GM03348 (cell line): Measurements from ENCODE around the gene BFAR.
"Not testable (repeated sequence)": the region's sequence is repeated elsewhere in the genome, so short reads cannot be mapped to it uniquely, and the experiment has no call there.

Experiments used
- DNase-seq: peaks from one replicate; pipeline ENCODE4 v3.0.0; 2012; ENCODE audit warnings: low spot score

Gene BFAR

DNA sequence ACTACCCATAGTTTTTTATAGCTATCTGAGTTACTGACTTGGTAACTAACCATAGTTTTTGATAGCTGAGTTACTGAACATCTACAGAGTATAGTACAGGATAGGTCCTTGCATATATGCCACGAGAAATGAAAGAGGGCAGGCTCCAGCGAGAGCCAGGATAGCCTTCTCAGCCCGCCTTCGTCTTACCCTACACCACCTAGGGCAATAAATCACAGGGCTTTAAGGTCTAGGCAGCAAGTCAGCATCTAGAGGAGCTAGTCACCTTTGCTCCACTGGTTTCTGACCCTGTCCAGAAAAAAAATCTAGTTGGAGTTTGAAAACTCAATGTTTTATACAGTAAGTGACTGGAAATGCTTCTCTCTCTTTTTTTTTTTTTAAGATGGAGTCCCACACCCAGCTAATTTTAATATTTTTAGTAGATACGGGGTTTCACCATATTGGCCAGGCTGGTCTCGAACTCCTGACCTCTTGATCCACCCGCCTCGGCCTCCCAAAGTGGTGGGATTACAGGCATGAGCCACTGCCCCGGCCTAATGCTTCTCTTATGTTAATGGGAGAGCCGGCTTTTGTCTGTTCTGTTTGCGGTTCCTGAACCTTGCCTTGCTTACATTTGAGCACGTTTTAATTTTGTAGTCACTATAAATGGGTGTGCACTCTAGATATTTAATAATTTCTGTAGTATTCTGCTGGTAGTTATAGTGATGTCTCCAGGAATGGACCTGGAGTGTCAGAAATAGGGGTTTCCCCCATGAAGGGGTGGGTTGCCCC is 2.8 kb downstream of the BFAR start:
- no peak for DNase-seq

DNA sequence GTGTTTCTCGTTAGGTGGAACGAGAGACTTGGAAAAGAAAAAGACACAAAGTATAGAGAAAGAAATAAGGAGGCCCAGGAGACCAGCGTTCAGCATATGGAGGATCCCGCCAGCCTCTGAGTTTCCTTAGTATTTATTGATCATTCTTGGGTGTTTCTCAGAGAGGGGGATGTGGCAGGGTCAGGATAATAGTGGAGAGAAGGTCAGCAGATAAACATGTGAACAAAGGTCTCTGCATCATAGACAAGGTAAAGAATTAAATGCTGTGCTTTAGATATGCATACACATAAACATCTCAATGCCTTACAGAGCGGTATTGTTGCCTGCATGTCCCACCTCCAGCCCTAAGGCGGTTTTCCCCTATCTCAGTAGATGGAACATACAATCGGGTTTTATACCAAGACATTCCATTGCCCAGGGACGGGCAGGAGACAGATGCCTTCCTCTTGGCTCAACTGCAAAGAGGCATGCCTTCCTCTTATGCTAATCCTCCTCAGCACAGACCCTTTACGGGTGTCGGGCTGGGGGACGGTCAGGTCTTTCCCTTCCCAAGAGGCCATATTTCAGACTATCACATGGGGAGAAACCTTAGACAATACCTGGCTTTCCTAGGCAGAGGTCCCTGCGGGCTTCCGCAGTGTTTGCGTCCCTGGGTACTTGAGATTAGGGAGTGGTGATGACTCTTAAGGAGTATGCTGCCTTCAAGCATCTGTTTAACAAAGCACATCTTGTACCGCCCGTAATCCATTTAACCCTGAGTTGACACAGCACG is 3.6 kb downstream of the BFAR start:
- DNase-seq, result not testable (repeated sequence)

- DNase-seq, result not testable (repeated sequence)
Measured at GRCh38 chr16:14636951-14637240, 4.1 kb downstream of the BFAR start.

DNA sequence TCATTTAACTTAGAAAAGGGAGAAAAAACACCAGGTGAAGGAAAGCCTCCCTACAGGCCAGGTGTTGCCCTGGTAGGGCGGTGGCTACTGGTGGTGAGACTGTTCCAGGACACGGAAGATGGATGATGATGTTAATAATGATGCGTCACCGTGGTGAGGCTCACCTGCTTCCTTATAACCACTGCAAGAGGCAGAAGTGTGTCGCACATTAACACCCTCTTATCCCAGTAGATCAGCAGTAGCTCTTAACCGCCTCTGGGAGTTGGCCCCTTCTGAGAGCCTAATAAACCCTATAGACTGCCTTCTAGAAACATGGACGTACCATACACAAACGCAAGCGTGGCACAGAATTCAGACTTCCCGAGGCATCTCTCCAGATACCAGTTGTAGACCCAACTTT is 7.8 kb downstream of the BFAR start:
- no peak for DNase-seq

- DNase-seq, result no peak
Measured at GRCh38 chr16:14641206-14641605, 8.5 kb downstream of the BFAR start.

DNA sequence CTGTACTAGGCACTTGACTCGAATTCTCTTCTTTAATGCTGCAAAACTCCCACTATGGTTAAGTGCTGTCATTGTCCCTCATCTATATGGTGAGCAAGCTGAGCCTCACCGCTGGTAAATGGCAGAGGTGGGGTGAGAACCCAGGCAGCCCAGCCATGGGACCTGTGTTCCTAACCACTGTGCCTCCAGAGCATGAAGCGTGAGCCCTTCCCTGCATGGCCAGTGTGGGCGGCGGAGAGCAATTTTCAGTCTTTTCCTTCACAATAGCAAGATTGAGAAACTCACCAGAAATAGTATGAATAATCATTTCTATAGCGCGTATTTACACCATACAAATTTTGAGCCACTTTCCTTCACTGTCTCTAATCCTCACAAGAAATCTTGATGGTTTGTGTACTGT is 9.2 kb downstream of the BFAR start:
- no peak for DNase-seq

DNA sequence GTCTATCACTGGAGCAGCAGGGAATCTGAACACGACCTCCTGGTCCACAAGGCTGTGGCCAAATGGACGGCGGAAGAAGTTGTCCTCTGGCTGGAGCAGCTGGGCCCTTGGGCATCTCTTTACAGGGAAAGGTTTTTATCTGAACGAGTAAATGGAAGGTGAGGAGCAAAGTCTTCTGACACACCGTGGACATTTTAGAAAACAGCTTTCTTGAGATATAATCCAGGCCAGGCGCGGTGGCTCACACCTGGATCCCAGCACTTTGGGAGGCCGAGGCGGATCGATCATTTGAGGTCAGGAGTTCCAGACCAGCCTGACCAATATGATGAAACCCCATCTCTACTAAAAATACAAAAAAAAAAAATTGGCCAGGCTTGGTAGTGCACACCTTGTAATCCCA is 17.1 kb downstream of the BFAR start:
- DNase-seq, result no peak

- no peak for DNase-seq
Measured at GRCh38 chr16:14650629-14651028, 17.9 kb downstream of the BFAR start.

DNA sequence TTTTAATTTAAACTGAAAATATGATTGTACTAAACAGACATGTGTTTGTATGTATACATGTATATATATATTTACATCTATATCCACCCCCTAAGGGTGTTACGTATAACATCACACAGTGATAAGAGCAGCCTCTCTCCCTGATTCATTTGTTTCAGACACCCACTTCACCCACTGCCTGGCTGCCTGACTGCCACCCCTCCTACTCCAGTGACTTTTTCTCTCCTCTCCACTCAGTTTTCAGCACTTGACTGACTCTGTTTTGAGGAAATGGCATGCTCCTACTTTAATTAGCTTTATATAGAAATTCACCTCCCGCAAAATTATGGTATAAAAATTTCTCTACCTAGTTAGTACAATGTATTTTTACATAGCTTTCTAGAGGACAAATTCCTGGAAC is 20.0 kb downstream of the BFAR start:
- no peak for DNase-seq

DNA sequence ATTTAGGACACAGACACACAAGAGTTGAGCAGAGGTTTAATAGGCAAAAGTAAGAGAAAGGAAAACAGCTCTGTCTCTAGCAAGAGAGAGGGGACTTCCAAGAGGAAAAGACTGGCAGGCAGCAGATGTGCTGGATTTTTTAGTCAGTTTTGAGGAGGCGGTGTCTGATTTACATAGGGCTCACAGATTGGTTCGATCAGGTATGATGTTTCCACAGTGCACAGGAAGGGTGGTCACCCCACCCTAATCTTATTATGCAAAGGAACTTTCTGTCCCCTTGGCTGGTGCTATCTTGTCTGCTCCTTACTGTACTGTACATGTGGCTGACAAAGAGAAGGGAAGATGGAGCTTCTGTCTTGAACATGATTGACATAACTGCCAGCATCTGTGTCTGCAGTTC is 25.3 kb downstream of the BFAR start:
- DNase-seq, result no peak

DNA sequence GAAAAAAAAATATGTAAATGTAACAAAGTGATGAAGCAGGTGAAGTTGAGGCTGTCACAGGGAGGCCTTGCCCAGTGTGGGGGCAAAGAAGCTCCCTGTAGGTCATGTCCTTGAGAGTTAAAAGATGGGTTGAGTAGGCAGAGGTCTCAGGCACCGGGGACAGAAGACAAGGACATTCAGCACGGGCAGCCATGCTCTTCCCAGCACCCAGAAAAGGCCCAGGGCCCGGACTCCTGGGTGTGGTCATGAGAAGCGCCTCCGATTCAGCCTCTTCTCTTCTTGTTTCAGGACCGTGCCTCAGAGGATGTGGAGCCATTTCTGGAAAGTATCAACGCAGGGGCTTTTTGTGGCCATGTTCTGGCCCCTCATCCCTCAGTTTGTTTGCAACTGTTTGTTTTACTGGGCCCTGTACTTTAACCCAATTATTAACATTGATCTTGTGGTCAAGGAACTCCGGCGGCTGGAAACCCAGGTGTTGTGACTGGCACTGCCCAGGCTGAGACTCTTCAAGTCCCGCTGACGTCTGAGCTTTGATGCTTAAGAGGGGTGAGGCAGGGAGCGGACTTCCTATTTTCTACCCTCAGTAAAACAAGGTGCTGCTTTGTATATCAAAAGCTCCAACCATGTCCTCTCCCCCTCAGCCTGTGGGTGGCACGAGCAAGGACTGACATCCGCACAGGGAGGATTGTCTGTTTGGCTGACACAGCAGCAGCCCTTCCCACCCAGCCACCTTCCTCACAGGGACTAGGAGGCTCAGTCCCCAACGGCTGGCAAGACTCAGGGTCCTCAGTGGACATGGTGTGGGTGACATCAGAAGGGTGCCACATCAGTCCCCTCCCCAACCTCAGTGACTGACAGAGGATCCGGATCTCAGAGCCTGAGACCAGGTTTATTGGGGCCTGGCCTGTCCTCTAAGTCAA is 34.9 kb downstream of the BFAR start:
- DNase-seq, result no peak

DNA sequence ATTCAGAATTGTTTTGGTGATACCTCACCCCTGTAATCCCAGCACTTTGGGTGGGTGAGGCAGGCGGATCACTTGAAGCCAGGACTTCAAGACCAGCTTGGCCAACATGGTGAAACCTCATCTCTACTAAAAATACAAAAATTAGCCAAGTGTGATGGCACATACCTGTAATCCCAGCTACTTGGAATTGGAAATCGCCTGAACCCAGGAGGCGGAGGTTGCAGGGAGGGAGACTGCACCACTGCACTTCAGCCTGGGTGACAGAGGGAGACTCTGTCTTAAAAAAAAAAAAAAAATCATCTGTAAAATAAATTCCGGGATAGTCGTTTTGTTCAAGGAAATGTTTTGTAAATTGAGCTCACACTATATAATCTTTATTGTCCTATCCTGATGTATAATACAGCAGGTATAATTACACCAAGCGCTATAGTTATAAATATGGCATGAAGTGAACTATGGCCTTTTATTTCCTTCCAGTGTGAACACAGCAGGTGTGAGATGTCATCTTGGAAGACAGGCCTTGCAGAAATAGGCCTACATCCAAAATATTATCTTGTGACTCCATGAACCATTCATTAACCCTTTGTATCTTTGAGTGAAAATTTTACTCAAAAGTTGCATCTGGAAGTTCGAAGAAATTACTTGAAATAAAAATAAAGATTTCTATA is 35.9 kb downstream of the BFAR start:
- no peak for DNase-seq

DNA sequence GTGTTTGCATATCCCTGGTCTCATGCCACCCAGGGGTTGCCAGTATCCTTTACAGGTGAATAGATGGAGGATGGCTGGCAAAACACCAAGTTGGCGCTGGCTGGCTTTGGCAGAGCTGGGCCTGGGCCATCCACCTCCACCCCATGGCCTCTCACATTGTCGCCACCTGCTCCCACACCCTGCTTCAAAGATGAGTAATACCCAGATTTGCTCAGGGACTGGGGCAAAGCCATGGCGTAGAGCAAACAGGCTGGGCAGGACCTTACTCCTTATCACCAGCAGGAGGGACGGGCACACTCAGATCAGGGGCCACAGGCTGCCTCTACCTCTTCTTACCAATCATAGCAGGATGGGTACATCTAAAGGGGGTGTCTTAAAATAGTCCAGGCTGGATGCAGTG is 37.0 kb downstream of the BFAR start:
- DNase-seq, result no peak

DNA sequence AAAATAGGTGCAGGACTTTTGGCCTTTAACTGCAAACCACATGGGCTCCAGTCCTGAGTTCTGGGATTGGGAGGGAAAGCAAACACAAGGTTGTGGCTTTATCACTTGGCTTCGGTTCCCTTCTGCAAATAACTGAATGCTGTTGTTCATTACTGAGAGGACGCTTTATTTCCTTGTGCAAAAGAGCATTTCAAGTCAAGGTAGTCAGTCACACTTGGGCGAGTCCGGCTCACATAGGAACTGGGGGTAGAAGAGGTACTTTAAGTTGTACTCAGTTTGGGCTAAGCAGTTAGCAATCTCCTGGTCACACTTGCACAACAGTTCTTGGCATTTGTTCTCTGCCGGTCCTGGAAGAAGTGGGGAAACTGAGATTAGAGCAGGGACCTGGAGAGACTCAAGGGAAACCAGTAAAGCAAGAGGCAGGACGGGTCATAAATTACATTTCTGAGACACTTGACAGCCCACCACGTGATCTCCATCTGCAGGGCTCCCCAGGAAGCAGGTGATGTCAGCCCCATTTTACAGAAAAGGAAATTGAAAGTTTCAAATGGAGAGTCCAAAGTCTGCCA is 39.7 kb downstream of the BFAR start:
- no peak for DNase-seq

GRCh38 chr16:14676633-14677032 is 43.9 kb downstream of the BFAR start:
- no peak for DNase-seq

DNA sequence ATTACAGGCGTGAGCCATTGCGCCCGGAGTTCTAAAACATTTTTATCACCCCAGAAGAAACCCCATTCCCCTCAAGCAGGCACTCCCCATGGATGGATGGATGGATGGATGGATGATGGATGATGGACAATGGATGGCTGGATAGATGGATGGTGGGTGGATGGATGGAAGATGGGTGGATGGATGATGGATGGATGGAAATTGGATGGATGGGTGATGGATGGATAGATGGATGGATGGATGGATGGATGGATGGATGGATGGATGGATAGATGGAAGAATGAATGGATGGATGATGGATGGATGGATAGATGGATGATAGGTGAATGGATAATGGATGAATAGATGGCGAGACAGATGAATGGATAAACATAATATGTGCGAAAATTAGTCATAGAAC is 44.9 kb downstream of the BFAR start:
- no peak for DNase-seq

DNA sequence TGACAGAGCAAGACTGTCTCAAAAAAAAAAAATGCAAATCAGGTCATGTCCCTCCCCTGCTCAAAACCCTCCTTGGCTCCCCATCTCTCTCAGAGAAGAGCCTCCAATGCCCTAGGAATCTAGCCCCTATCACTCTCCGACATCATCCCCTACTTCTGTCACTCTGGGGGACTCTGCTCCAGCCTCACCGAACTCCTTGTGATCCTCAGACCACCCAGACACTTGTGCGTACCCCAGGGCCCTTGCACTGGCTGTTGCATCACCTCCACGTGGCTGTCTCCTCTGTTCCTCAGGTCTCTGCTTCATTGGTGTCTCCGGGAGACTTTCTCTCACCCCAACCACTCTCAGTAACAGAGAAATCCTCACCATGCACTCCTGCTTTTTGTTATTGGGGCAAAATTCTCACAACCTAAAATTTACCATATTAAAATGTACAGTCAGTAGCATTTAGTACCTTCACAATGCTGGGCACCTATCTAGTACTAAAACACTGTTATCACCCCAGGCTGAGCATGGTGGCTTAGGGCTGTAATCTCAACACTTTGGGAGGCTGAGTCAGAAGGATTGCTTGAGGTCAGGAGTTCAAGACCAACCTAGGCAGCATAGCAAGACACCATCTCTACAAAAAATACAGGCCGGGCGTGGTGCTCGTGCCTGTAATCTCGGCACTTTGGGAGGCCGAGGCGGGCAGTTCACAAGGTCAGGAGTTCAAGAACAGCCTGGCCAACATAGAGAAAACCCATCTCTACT is 46.2 kb downstream of the BFAR start:
- DNase-seq, result no peak

DNA sequence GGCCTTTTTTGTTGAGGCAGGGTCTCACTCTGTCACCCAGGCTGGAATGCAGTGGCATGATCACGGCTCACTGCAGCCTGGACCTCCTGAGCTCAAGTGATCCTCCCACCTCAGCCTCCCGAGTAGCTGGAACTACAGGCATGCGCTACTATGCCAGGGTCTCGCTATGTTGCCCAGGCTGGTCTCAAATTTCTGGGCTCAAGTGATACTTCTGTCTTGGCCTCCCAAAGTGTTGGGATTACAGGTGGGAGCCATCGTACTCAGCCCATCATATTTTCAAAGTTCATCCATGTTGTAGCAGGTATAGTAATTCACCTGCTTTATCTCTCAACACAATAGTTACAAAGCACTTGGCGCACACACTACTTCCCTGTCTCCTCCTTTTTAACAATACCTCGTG is 47.6 kb downstream of the BFAR start:
- not testable (repeated sequence) for DNase-seq

- no peak for DNase-seq
Measured at GRCh38 chr16:14681115-14681514, 48.4 kb downstream of the BFAR start.

DNA sequence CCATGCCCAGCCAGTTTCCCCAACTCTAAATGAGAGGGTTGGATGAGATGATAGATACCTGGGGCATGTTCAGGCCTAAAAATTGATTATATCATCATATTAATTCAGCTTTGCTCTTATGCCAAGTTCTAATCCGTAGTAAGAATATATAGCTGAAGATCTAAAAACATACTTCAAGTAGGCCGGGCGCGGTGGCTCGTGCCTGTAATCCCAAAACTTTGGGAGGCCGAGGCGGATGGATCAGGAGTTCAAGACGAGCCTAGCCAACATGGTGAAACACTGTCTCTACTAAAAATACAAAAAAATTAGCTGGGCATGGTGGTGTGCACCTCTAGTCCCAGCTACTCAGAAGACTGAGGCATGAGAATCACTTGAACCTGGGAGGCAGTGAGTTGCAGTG is 49.4 kb downstream of the BFAR start:
- DNase-seq, result no peak
